NCI-H2196 (cell line): ENCODE measurements around the gene MARCHF9.

Experiments used
- DNase-seq: peaks from one replicate; lab custom pipeline; 2025; ENCODE audit not compliant: unreplicated experiment; lab: John Stamatoyannopoulos, UW

The MARCHF9 gene

DNA sequence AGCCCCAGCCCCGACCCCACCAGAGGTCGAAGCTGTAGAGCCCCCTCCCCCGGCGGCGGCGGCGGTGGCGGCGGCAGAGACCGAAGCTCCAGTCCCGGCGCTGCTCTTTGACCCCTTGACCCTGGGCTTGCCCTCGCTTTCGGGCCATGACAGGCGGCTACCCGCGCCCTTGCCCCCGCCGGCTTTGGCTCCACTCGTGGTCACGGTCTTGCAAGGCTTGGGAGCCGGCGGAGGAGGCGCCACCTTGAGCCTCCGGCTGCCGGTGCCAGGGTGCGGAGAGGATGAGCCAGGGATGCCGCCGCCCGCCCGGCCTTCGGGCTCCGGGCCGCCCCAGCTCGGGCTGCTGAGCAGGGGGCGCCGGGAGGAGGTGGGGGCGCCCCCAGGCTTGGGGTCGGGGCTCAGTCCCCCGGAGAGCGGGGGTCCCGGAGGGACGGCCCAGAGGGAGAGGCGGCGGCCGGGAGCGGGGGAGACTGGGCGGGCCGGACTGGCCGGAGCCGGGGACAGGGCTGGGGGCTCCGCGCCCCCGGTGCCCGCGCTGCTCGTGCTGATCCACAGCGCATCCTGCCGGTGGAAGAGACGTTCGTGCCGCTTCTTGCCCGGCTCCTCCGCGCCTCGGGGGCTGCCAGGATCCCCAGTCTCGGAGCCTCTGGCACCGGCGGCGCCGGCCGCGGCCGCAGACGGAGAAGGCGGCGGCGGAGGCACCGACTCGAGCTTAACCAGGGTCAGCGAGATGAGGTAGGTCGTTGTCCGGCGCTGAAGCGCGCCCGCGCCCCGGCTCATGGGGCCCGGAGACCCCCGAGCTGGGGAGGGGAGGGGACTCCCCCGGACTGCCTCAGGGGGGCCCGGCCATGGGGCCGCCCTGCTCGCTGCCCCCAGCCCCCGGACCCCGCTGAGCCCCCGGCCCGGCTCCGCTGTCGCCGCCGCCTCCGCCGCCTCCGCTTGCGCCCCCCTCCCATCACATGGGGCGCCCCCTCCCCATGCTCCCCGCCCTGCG is 17.1 kb upstream of the MARCHF9 start:
- DNase-seq = no peak

DNA sequence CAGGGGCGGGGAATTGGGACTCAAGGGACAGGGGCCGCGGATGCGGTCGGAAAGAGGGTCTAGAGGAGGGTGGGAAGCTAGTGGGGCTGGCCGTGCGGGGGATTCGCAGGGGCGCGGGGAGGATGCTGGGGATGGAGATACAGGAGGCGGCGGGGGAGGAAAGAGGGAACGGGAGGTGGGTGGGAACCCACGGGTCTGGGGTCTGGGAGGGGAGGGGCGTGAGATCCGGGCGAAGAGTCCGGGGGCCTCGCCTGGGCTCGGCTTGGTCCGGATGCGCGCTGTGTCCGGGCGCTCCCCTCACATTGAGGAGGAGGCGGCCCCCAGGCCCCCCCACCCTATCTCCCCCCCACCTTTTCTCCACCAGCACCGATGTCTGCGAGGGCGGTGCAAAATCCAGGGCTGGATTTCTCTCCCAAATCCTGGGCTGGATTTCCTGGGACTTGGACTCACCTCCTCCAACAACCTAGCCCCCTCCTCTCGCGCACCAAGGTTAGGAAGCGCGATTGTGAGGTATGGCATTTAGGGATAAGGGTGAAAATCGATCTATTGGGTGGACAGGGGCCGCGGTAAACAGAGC is 16.2 kb upstream of the MARCHF9 start, which contains the start of gene AGAP2:
TSS of gene AGAP2 (minus strand) at position 82 of the 577 bp plus-strand sequence. CDS start 496 bp downstream, outside the sequence.
- DNase-seq = peak; percentile 46

DNA sequence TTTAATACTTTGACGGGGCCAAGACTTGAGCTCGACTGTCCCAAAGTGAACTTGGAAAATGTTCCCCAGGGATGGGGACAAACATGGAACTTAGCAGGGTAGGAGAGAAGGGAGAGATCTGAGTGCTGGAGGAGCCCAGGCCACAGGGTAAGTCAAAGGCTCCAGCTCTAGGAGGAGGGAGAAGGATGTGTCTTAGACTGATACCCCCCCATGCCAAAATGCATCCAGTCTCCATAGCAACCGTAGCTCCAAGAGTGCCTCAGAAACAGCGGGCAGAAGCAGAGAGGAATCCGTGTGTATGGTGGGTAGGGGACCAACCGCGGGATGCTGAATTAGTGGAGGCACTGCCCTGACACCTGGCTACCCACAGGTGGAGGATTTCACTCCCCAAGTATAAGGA is 15.5 kb upstream of the MARCHF9 start:
- DNase-seq = peak; percentile 18

- no peak for DNase-seq
These were observed 14.9 kb upstream of the MARCHF9 start for GRCh38 chr12:57739914-57740538.

DNA sequence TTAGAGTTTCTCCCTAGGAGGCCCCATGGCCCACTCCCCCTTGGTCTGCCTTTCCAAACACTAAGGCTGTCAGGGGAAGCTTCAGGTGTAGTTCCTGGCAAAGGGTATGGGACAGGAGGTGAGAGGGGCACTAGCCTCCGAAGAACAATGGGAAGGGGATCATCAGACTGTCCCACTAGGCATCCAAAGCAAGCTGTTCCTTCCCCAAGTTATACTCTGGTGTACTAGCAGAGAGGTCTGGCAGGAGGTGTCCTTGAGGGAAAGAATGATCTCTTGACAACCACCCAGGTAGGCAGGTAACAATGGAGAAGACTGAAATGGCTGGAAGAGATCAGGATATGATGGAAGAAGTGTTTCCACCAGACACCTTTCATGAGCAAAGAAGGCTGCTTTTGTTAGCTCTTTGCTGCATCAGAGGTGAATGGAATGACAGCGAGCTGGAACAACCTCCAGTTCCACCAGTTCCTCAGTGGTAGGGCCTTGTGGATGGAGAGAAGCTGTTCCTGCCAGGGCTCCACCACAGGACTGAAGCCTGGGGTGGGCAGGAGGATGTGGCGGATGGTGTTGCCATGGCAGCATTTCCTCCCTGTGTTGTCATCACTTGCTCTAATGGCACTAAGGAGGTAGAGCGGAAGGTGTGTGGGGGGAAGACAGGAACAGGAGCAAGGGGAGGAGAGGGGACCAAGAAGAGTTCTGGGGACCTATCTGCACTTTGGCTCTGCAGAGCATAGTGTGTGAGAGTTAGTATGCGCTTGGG is 14.1 kb upstream of the MARCHF9 start:
- DNase-seq = no peak

DNA sequence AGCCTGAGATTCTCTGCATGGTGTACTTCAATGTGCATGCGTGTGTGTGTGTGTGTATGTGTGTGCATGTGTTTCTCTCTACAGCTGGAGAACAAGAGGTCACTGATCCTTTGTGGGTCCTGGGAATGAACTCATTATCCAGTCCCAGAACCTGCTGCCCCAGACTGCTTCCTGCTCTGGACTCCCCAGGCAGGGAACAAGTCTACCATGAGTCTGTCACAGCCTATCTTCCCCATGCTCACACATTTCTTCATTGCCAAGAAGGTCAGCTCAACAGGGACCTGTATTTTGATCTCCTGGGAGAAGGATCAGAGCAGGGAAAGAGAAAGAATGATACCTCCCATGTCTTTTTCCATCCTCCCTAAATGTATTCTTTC is 13.5 kb upstream of the MARCHF9 start:
- no peak for DNase-seq

DNA sequence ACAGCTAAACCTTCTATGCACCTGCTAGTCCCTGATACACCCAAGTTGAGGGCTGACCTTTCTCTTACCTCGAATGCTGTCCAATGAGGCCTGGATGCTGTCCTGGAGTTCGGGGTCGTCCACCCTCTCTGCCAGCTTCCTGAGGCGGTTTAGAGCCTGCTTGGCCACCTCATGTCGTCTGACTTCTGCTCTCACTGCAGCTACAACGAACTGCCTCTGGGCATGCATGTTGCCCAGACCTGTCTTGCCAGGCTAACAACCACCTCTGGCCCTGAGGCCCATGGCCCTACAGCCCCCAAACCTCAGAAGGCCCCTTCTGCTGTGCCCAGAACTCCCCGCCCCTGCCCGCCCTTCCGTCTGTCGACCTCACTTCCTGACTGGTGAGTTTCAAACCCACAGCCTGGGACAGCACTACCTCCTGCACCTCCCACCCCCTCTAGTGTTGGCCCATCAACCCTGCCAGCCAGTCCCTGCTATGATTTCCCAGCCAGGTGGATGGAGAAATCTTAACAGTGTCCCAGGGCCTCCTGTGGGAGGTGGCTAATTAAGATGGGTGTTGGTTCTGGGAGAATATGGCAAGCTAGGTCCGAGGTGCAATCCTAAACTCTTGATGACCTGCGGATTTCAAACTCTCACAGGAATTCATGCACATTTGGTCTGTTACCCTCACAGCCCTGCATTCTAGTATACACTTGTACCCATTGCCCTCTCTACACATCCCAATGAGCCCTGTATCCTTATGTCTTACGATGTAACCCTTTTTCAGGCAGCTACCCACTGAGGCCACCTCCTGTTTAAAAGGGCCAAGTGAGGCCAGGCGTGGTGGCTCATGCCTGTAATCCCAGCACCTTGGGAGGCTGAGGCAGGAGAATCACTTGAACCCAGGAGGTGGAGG is 12.8 kb upstream of the MARCHF9 start:
- DNase-seq = no peak

GRCh38 chr12:57743769-57744168 is 11.1 kb upstream of the MARCHF9 start:
- no peak for DNase-seq

DNA sequence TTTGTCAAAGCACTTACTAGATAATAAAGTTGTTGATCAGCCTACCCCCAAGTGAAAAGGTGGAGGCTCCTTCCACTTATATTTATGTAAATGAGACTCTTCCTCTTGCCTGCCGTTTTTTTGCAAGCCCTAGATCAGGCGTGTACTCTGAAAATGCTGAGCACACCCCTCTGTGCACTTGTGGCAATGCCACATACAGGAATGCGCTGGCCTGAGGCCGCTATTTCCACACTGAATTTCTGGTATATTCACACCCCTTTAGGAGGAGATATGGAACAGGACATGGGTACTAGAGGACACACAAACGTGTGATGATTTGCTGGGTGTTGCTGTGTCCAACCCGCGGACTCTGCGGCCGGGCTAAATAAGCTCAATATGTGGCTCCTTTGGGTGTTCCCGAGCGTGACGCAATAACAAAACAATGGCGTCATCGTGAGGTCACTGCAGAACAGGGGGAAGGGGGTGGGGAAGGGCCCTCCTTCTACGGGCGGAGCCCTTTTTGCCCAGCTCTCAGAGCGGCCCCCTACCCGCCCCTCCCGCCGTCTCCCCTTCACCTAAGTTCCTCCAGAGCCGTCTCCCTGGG is 10.6 kb upstream of the MARCHF9 start:
- DNase-seq = peak; percentile 92

DNA sequence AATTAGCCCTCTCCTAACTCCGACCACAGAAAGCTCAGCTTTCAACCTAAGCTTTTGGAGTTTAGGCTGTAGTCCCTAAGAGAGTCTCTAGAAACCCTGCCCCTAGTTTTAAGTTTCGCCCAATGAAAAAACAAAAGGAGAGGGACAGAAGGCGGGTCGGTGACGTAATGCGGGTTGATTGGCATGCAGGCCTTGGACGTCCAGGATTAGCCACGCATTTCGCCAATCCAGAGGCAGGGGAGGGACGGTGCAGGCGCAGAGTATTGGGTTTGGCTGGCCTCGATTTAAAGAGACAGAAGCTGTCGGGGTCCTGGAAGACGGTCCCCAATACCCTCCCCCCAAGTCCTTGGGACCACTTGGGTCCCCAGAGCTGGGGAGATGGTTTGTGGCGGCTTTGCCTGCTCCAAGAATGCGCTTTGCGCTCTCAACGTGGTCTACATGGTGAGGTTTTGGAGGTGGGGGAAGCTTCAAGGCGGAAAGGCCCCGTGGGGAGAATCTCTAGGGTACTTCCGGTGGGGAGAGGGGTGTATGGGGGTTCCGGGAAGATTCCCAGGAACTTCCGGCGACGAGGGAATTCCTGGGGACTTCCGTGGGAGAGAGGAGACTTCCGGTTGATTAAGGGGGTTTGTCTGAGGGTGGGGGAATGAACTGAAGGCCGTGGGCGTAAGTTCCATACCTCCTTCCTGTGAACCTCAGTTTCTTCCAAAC is 10.0 kb upstream of the MARCHF9 start, which contains the start of gene TSPAN31:
TSS of gene TSPAN31 (plus strand) at position 263 of the 708 bp plus-strand sequence. CDS start at position 379, 116 bp downstream.
- DNase-seq = peak; percentile 96

DNA sequence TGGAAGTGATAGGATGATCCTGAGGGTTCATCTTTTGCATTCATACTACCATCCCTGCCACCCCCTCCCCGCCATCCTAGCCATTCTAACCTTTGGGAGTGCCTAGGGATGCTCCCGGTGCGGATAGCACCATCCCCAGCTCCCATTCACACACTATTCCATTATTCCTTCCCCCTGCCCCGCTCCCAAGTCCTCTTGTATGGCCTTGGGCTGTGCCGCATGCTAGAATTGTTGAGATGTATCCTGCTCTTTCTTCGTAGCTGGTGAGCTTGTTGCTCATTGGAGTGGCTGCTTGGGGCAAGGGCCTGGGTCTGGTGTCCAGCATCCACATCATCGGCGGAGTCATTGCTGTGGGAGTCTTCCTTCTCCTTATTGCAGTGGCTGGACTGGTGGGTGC is 9.4 kb upstream of the MARCHF9 start:
- no peak for DNase-seq

DNA sequence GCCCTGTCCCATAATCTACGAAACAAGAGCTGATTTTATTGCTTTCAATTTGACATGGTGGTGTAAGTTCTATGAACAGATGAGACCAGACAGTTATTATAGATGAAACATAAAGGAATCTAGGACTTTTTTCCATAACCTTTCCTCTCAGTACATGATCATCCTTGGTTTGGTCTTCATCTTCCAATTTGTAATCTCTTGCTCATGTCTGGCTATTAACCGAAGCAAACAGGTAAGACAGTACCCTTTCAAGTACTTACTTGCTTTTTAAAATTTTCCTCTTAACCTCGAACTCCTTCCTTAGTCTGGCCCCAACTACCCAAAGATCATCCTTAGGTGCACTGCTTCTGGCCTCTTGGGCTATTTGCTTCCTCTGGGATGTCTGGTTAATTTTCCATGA is 8.9 kb upstream of the MARCHF9 start:
- no peak for DNase-seq

DNA sequence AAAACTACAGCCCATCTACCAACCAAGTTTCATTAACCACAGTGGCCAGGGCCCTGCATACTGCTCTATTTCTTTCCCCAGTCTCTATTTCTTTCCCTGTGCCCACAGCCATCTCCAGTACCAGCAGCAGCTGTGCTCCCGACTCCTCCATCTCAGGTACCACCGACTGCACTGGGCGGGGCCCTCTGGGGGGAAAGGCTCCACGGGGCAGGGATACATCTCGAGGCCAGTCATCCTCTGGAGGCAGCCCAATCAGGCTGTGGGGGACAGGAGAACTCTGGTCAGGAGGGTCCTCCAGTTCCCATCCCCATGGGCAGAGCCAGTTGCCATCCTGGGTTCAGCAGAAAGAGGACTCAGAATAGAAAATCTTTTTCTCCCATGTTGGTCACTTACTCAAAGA is 5.8 kb upstream of the MARCHF9 start:
- DNase-seq = no peak

DNA sequence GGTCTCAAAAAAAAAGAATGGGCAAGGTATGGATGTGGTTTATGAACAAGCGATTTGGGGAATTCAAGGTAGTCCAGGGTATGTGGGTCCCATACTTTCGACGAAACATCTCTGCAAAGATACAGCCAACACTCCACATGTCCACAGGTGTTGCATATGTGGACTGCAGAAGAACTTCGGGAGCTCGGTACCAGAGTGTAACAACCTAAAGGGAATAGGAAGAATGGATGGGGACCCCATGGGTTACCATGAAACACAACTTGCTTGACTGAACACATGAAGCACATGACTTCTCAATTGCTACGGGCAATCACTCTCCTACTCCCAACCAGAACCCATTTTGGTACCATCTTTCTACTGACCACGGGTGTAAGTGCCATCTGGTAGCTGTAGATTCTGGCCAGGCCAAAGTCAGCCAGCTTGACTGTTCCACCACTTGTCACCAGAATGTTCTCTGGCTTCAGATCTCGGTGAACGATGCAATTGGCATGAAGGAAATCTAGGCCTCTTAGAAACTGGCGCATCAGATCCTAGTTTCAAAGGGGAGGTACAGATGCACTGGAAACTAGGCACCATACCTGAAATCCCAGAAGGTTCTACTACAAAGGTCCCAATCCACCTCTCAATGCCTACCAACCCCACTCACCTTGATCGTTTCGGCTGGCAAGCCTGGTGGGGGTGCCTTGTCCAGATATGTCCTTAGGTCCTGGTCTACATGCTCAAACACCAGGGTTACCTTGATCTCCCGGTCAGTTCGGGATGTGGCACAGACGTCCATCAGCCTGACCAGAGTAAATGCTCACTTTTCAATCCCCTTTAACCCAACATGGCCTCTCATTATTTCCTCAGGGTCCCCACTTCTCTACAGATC is 4.1 kb upstream of the MARCHF9 start:
- DNase-seq = no peak

GRCh38 chr12:57751432-57751787 is 3.5 kb upstream of the MARCHF9 start:
- DNase-seq = no peak

GRCh38 chr12:57751788-57752667 is 2.9 kb upstream of the MARCHF9 start, which contains the start of gene CDK4:
CDK4 (minus strand) TSS chr12:57752310; CDS start chr12:57751717, 593 bp downstream.
- peak; percentile 99 for DNase-seq

DNA sequence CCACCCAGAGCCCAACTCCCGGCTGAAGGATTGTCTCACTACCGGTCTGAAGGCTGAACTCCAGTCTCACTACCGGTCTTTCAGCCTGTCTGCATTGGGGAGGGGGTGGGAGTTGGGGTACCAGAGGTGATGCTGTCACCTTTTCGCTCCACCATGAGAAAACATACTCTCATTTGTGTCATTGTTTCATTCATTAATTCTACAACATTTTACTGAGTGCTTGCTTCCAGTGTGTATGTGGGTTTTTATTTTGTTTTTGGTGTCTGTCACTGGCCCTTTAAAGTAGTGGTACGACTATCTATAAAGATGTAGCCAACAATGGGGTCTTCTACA is 2.3 kb upstream of the MARCHF9 start:
- DNase-seq = no peak
